ENCODE results near the gene AKAP7.

Gene AKAP7

GRCh38 chr6:131205481-131206244 lies 70.4 kb downstream of the AKAP7 start:
- no peak for ATAC-seq
- H3K27me3 Mint-ChIP-seq: no peaks in the 10 kb centered on the region

DNA sequence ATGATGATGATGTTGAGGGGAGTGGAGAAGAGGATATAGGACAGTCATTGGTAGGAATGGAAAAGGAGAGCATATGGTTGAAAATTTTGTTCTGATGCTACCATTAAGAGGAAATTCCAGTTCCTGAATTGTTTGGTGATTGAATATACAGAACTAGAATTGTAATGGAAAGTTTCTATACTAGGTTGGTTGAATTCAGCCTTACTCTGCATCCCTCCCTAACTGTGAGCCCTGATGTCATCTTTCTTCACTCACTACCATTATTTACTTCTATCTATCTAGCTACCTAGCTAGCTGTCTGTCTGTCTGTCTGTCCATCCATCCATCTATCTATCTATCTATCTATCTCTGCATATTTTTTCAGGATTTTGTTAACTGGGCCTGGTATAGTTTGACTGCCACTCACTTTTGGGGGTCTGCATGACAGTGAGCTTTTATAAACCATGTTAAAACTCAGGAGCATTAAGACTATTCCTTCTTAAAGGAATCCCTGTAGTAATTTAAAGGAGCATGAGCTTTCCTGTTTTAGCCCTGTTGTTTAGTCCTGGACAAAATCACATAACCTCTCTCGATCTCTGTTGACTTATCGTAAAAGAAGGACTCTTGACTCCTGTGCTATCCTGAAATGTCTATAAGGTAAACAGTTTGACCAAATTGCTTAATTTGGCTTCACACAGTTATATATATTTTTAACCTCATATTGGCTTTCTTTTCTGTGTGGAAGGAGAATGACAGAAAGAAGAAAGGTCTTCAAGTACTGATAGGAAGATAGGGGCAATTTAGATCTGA lies 71.4 kb downstream of the AKAP7 start:
- H3K4me1 Mint-ChIP-seq: peaks cover 41% of the 10 kb centered on the region
- no peaks in the 10 kb centered on the region for H3K9me3 Mint-ChIP-seq
- ATAC-seq (no peak), DNase-seq (no peak)
- no peak overlapping the region for H3K4me3 Mint-ChIP-seq
- peaks cover 5% of the 10 kb centered on the region for H3K36me3 Mint-ChIP-seq (ENCODE audit: low read depth)
- no peak overlapping the region for H3K27ac Mint-ChIP-seq
- no peaks in the 10 kb centered on the region for H3K27me3 Mint-ChIP-seq

More at GRCh38 chr6:131205481-131206244, 70.4 kb downstream of the AKAP7 start:
- Mint-ChIP-seq H3K9me3 (no peaks in the 10 kb centered on the region), H3K4me1 (peaks cover 47% of the 10 kb centered on the region), H3K36me3 (ENCODE audit: low read depth) (peaks cover 2% of the 10 kb centered on the region), H3K4me3 (no peak overlapping the region), H3K27ac (no peak overlapping the region)
- DNase-seq: no peak

GRCh38 chr6:131208787-131209186 lies 73.5 kb downstream of the AKAP7 start:
- Mint-ChIP-seq H3K27me3 (no peaks in the 10 kb centered on the region), H3K36me3 (ENCODE audit: low read depth) (peaks cover 5% of the 10 kb centered on the region), H3K4me3 (no peak overlapping the region), H3K27ac (no peak overlapping the region), H3K4me1 (peaks cover 42% of the 10 kb centered on the region), H3K9me3 (no peaks in the 10 kb centered on the region)
- ATAC-seq: no peak
- no peak for DNase-seq

- H3K4me3 Mint-ChIP-seq: no peak overlapping the region
- ATAC-seq (no peak), DNase-seq (no peak)
- no peak overlapping the region for H3K27ac Mint-ChIP-seq
- no peaks in the 10 kb centered on the region for H3K9me3 Mint-ChIP-seq
- H3K36me3 Mint-ChIP-seq (ENCODE audit: low read depth): peaks cover 5% of the 10 kb centered on the region
- H3K4me1 Mint-ChIP-seq: peaks cover 42% of the 10 kb centered on the region
- H3K27me3 Mint-ChIP-seq: no peaks in the 10 kb centered on the region
Observed at GRCh38 chr6:131210469-131210868, 75.2 kb downstream of the AKAP7 start.

DNA sequence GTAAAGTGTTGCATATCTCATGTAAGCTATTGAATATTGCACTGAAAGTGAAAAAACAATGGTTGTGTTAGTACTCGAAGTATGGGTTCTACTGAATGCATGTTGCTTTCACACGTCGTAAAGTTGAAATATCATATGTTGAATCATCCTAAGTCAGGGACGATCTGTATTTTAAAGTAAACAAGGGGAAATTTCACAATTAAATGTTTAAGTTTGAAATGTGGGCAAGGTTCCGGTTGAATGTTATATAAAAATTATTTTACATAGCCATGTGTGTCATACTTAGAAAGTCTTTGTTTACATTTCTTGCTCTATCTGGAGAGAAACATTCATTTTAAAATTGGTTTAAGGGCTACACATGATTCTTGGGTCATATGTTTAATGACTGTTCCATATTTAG lies 76.8 kb downstream of the AKAP7 start:
- no peak for ATAC-seq
- Mint-ChIP-seq H3K4me3 (no peak overlapping the region), H3K36me3 (ENCODE audit: low read depth) (peaks cover 3% of the 10 kb centered on the region), H3K27me3 (no peaks in the 10 kb centered on the region), H3K9me3 (no peaks in the 10 kb centered on the region), H3K4me1 (peaks cover 41% of the 10 kb centered on the region), H3K27ac (no peak overlapping the region)
- DNase-seq: no peak

GRCh38 chr6:131212913-131213312 lies 77.6 kb downstream of the AKAP7 start:
- Mint-ChIP-seq H3K9me3 (no peaks in the 10 kb centered on the region), H3K27ac (no peak overlapping the region), H3K27me3 (no peaks in the 10 kb centered on the region), H3K36me3 (ENCODE audit: low read depth) (peaks cover 3% of the 10 kb centered on the region), H3K4me1 (peaks cover 41% of the 10 kb centered on the region), H3K4me3 (no peak overlapping the region)
- no peak for ATAC-seq
- no peak for DNase-seq

DNA sequence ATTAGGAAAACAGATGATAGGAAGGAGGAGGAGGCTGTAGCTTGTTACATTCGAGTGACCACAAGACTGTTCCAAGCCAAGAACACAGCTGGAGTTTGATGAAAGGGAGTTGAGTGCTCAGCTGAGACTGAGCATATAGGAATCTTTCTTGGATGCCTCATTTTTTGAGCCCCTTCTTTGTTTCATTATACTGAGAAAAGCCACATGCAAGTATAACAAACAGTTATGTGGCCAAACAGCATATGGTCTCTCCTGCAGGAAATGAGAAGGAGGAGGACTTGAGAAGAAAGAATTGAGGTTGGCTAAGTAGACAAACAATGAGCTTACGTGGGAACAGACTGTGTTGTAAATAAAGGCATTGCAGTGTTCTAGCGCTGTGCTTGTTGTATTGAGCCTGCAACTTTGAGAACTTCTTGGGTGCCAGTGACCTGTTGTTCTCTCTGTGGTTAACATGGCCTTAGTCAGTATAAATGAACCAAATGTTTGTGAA lies 78.3 kb downstream of the AKAP7 start:
- Mint-ChIP-seq H3K27me3 (no peaks in the 10 kb centered on the region), H3K27ac (no peak overlapping the region), H3K36me3 (ENCODE audit: low read depth) (peaks cover 3% of the 10 kb centered on the region), H3K9me3 (no peaks in the 10 kb centered on the region), H3K4me1 (peaks cover 39% of the 10 kb centered on the region), H3K4me3 (no peak overlapping the region)
- no peak for ATAC-seq
- no peak for DNase-seq

DNA sequence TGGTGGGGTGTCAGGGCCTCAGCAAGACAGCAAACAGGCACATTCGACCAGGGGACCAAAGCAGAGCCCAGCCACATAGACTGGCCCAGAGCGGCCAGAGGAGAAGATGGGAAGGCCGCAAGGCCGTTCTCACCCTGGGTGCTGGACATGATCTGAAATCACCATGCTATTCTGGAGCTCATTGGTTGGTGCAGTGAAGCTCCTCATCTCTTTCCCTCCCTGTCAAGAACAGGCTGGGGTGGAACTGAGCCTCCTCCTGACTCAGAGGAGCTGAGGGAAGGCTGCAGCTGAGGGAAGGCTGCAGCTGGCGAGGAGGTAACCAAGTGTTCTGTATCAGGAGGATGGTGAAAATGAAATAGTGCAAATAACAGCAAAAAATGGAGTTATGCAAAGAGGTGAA lies 80.0 kb downstream of the AKAP7 start:
- no peak for ATAC-seq
- peaks cover 36% of the 10 kb centered on the region for H3K4me1 Mint-ChIP-seq
- peaks cover 5% of the 10 kb centered on the region for H3K36me3 Mint-ChIP-seq (ENCODE audit: low read depth)
- no peak overlapping the region for H3K4me3 Mint-ChIP-seq
- no peak for DNase-seq
- H3K9me3 Mint-ChIP-seq: no peaks in the 10 kb centered on the region
- H3K27ac Mint-ChIP-seq: no peak overlapping the region
- H3K27me3 Mint-ChIP-seq: no peaks in the 10 kb centered on the region

- ATAC-seq: no peak
- no peak for DNase-seq
- Mint-ChIP-seq H3K4me1 (peaks cover 36% of the 10 kb centered on the region), H3K27ac (no peak overlapping the region), H3K4me3 (no peak overlapping the region), H3K9me3 (no peaks in the 10 kb centered on the region), H3K36me3 (ENCODE audit: low read depth) (peaks cover 11% of the 10 kb centered on the region), H3K27me3 (no peaks in the 10 kb centered on the region)
Observed at GRCh38 chr6:131216246-131216645, 81.0 kb downstream of the AKAP7 start.

DNA sequence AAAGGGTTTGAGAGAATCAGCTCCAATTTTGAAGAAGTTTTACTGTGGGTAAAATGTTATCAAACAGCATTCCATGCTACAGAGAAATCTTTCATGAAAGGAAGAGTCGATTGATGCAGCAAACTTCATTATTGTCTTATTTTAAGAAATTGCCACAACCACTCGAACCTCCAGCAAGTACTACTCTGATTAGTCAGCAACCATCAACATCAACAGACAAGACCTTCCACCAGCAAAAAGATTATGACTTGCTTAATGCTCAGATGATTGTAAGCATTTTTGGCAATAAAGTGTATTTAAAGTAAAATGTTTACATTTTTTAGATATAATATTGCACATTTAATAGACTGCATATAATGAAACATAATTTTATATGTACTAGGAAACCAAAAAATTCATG lies 87.5 kb downstream of the AKAP7 start:
- Mint-ChIP-seq H3K9me3 (no peaks in the 10 kb centered on the region), H3K4me1 (peaks cover 14% of the 10 kb centered on the region), H3K4me3 (no peak overlapping the region), H3K27me3 (no peaks in the 10 kb centered on the region), H3K27ac (no peak overlapping the region), H3K36me3 (ENCODE audit: low read depth) (peaks cover 18% of the 10 kb centered on the region)
- no peak for ATAC-seq
- DNase-seq: no peak

GRCh38 chr6:131223416-131223815 lies 88.1 kb downstream of the AKAP7 start:
- Mint-ChIP-seq H3K27me3 (no peaks in the 10 kb centered on the region), H3K4me3 (no peak overlapping the region), H3K4me1 (peaks cover 14% of the 10 kb centered on the region), H3K27ac (no peak overlapping the region), H3K36me3 (ENCODE audit: low read depth) (peaks cover 20% of the 10 kb centered on the region), H3K9me3 (no peaks in the 10 kb centered on the region)
- ATAC-seq: no peak
- DNase-seq: no peak

- H3K36me3 Mint-ChIP-seq (ENCODE audit: low read depth): peaks cover 23% of the 10 kb centered on the region
- no peaks in the 10 kb centered on the region for H3K27me3 Mint-ChIP-seq
- no peak for ATAC-seq
- H3K27ac Mint-ChIP-seq: no peak overlapping the region
- no peak overlapping the region for H3K4me3 Mint-ChIP-seq
- H3K9me3 Mint-ChIP-seq: peaks cover 3% of the 10 kb centered on the region
- peaks cover 14% of the 10 kb centered on the region for H3K4me1 Mint-ChIP-seq
- no peak for DNase-seq
Observed at GRCh38 chr6:131225127-131225526, 89.9 kb downstream of the AKAP7 start.

- DNase-seq (no peak), ATAC-seq (no peak)
- peaks cover 3% of the 10 kb centered on the region for H3K9me3 Mint-ChIP-seq
- peaks cover 16% of the 10 kb centered on the region for H3K36me3 Mint-ChIP-seq (ENCODE audit: low read depth)
- peaks cover 14% of the 10 kb centered on the region for H3K4me1 Mint-ChIP-seq
- H3K27ac Mint-ChIP-seq: no peak overlapping the region
- H3K27me3 Mint-ChIP-seq: no peaks in the 10 kb centered on the region
- H3K4me3 Mint-ChIP-seq: no peak overlapping the region
Observed at GRCh38 chr6:131225959-131226358, 90.7 kb downstream of the AKAP7 start.

DNA sequence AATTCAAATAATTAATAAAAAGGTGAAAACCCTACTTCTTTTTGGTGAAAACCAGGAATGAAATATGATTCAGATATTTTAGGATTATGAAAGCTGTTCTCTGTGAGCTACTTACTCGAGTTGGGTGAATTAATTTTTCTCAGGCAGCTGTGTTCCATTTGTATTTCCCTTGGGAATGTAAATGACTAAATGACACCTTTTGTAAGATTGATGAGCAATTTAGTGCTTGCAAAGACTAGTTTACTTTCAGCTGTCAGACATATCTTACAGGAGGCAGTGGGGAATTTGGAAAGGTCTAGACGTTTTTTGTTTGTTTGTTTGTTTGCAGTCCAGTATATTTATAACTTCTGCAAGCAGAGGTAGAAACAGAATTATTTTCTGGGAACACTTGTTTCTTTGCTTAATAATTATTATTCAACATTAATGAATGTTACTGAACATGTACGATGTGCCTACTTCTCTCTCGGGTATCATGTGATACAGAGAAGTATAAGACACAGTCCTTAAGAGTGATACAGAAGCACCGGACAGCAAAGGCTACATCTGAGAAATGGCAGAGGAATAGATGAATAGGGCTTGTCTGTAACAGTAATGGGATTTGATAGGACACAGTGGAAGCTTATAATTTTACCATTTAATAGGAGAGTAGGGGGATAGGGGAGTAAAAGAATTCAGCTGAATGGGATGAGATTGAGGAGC lies 91.3 kb downstream of the AKAP7 start:
- peaks cover 13% of the 10 kb centered on the region for H3K36me3 Mint-ChIP-seq (ENCODE audit: low read depth)
- no peaks in the 10 kb centered on the region for H3K27me3 Mint-ChIP-seq
- H3K9me3 Mint-ChIP-seq: peaks cover 3% of the 10 kb centered on the region
- ATAC-seq (no peak), DNase-seq (no peak)
- peaks cover 14% of the 10 kb centered on the region for H3K4me1 Mint-ChIP-seq
- no peak overlapping the region for H3K27ac Mint-ChIP-seq
- no peak overlapping the region for H3K4me3 Mint-ChIP-seq

- Mint-ChIP-seq H3K36me3 (ENCODE audit: low read depth) (peaks cover 8% of the 10 kb centered on the region), H3K27ac (no peak overlapping the region), H3K4me3 (no peak overlapping the region), H3K9me3 (peaks cover 3% of the 10 kb centered on the region), H3K27me3 (no peaks in the 10 kb centered on the region), H3K4me1 (peaks cover 14% of the 10 kb centered on the region)
- ATAC-seq: no peak
- DNase-seq: no peak
Observed at GRCh38 chr6:131227158-131227543, 91.9 kb downstream of the AKAP7 start.

All from activated naive CD8-positive, alpha-beta T cell treated with anti-CD3 and anti-CD28 coated beads, Interleukin-2, amount 50 U/mL, for 24 hours (primary cell).